Cortex of kidney (tissue), 1 donor: ENCODE results near the gene CFAP74.
A peak's percentile ranks its signal among the peaks of the same experiment; 100 is the strongest.

ENCODE experiments used
- DNase-seq: peaks from one replicate; lab custom pipeline; 2025; lab: John Stamatoyannopoulos, UW

Gene CFAP74

GRCh38 chr1:1929639-1930545 lies 73.7 kb downstream of the CFAP74 start:
- no peak for DNase-seq

- no peak for DNase-seq
These were observed 74.4 kb downstream of the CFAP74 start for GRCh38 chr1:1929102-1929638.

- no peak for DNase-seq
These were observed 75.1 kb downstream of the CFAP74 start for GRCh38 chr1:1928231-1929101.

GRCh38 chr1:1927751-1928150 lies 75.8 kb downstream of the CFAP74 start:
- DNase-seq = no peak

GRCh38 chr1:1926886-1927660 lies 76.5 kb downstream of the CFAP74 start:
- DNase-seq = no peak

GRCh38 chr1:1926346-1926811 lies 77.2 kb downstream of the CFAP74 start:
- DNase-seq = no peak

GRCh38 chr1:1925437-1926345 lies 77.9 kb downstream of the CFAP74 start:
- no peak for DNase-seq

- no peak for DNase-seq
These were observed 78.7 kb downstream of the CFAP74 start for GRCh38 chr1:1924849-1925248.

GRCh38 chr1:1924386-1924785 lies 79.2 kb downstream of the CFAP74 start:
- DNase-seq = no peak

GRCh38 chr1:1922956-1923833 lies 80.4 kb downstream of the CFAP74 start:
- DNase-seq = no peak

- DNase-seq = no peak
These were observed 81.0 kb downstream of the CFAP74 start for GRCh38 chr1:1922702-1922955.

GRCh38 chr1:1921901-1922701 lies 81.5 kb downstream of the CFAP74 start:
- no peak for DNase-seq

GRCh38 chr1:1921459-1921862 lies 82.1 kb downstream of the CFAP74 start:
- no peak for DNase-seq

- no peak for DNase-seq
These were observed 82.8 kb downstream of the CFAP74 start for GRCh38 chr1:1920608-1921458.

GRCh38 chr1:1920057-1920607 lies 83.5 kb downstream of the CFAP74 start:
- no peak for DNase-seq

- peak; percentile 57 for DNase-seq
These were observed 84.1 kb downstream of the CFAP74 start for GRCh38 chr1:1919304-1920056.

GRCh38 chr1:1918901-1919303 lies 84.7 kb downstream of the CFAP74 start, which contains the start of gene TMEM52:
TMEM52 (minus strand) TSS chr1:1919279; CDS start chr1:1919265, 14 bp downstream.
- DNase-seq = no peak
